HUES48 (cell line): ENCODE results near the gene PINK1.

Experiments
- H3K27ac ChIP-seq: one replicate; pipeline ENCODE4 v1.7.0; 2013; ENCODE audit warnings: low read depth, low read length, inconsistent platforms
- H3K27me3 ChIP-seq: 2 replicates; pipeline ENCODE4 v1.6.1; 2013; ENCODE audit warnings: mild to moderate bottlenecking, low read length; ENCODE audit not compliant: control insufficient read depth, insufficient read depth
- H3K36me3 ChIP-seq: 2 replicates; pipeline ENCODE4 v1.6.1; 2013; ENCODE audit warnings: low read length; ENCODE audit not compliant: control insufficient read depth, insufficient read depth
- H3K4me1 ChIP-seq: 2 replicates; pipeline ENCODE4 v1.6.1; 2013; ENCODE audit warnings: mild to moderate bottlenecking, low read length; ENCODE audit not compliant: control insufficient read depth, insufficient read depth
- H3K4me3 ChIP-seq: 2 replicates; pipeline ENCODE4 v1.5.1; 2013; ENCODE audit warnings: mild to moderate bottlenecking, low read depth, low read length
- H3K9ac ChIP-seq: 2 replicates; pipeline ENCODE4 v1.6.1; 2013; ENCODE audit warnings: mild to moderate bottlenecking, low read depth, low read length, moderate library complexity
- H3K9me3 ChIP-seq: 2 replicates; pipeline ENCODE4 v1.6.1; 2013; ENCODE audit warnings: low read length; ENCODE audit not compliant: control insufficient read depth, insufficient read depth

The PINK1 gene

GRCh38 chr1:20626524-20626923, 6.7 kb upstream of the PINK1 start:
- Histone ChIP-seq H3K4me1 (peaks cover 17% of the 10 kb centered on the region), H3K36me3 (no peaks in the 10 kb centered on the region), H3K9me3 (peaks cover 10% of the 10 kb centered on the region), H3K4me3 (peak overlapping the region; percentile 1; the same call in 1 of the 2 replicates), H3K27ac (no peak overlapping the region), H3K9ac (peak overlapping the region; percentile 24; the same call in 1 of the 2 replicates), H3K27me3 (no peaks in the 10 kb centered on the region)

DNA sequence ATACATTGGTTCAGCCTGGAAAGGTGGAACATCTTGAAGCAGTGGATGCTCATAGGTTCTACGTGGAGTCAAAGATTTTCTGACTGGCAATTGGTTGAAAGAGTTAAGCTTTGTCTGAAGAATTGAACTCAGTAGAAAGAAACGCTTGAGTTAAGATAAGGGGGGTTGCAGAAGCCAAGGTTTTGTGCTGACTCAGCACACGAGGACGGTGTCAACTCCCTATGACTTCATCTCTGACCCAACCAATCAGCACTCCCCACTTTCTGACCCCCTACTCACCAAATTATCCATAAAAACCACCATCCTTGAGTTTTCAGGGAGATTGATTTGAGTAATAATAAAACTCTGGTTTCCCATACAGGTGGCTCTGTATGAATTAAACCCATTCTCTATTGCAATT, 2.5 kb upstream of the PINK1 start:
- Histone ChIP-seq H3K4me3 (no peak overlapping the region), H3K9ac (no peak overlapping the region), H3K4me1 (peaks cover 10% of the 10 kb centered on the region), H3K9me3 (peaks cover 8% of the 10 kb centered on the region), H3K27me3 (peaks cover 3% of the 10 kb centered on the region; the same call in 1 of the 2 replicates), H3K27ac (no peak overlapping the region), H3K36me3 (no peaks in the 10 kb centered on the region)

- Histone ChIP-seq H3K4me1 (no peaks in the 10 kb centered on the region), H3K4me3 (no peak overlapping the region), H3K27ac (no peak overlapping the region), H3K36me3 (no peaks in the 10 kb centered on the region; the same call in 1 of the 2 replicates), H3K9me3 (peaks cover 8% of the 10 kb centered on the region), H3K27me3 (peaks cover 3% of the 10 kb centered on the region; the same call in 1 of the 2 replicates), H3K9ac (no peak overlapping the region)
Measured at GRCh38 chr1:20632386-20632785, 872 bp upstream of the PINK1 start.

- Histone ChIP-seq H3K36me3 (peaks cover 6% of the 10 kb centered on the region; the same call in 1 of the 2 replicates), H3K9ac (peak overlapping the region; percentile 74), H3K27ac (peak overlapping the region; percentile 83), H3K9me3 (peaks cover 3% of the 10 kb centered on the region; the same call in 1 of the 2 replicates), H3K4me3 (peak overlapping the region; percentile 92), H3K4me1 (no peaks in the 10 kb centered on the region), H3K27me3 (peaks cover 3% of the 10 kb centered on the region; the same call in 1 of the 2 replicates)
Measured at GRCh38 chr1:20634065-20634593, 871 bp downstream of the PINK1 start.

- peak overlapping the region; percentile 92 for H3K4me3 ChIP-seq
- H3K36me3 ChIP-seq = peaks cover 6% of the 10 kb centered on the region; the same call in 1 of the 2 replicates
- H3K9ac ChIP-seq = no peak overlapping the region
- no peaks in the 10 kb centered on the region for H3K4me1 ChIP-seq
- no peaks in the 10 kb centered on the region for H3K9me3 ChIP-seq
- peaks cover 3% of the 10 kb centered on the region; the same call in 1 of the 2 replicates for H3K27me3 ChIP-seq
- H3K27ac ChIP-seq = peak overlapping the region; percentile 83
Measured at GRCh38 chr1:20634594-20635084, 1.4 kb downstream of the PINK1 start.

- Histone ChIP-seq H3K27ac (no peak overlapping the region), H3K27me3 (peaks cover 3% of the 10 kb centered on the region; the same call in 1 of the 2 replicates), H3K4me1 (no peaks in the 10 kb centered on the region; the same call in 1 of the 2 replicates), H3K9me3 (no peaks in the 10 kb centered on the region), H3K4me3 (no peak overlapping the region), H3K36me3 (peaks cover 6% of the 10 kb centered on the region; the same call in 1 of the 2 replicates), H3K9ac (no peak overlapping the region)
Measured at GRCh38 chr1:20636785-20637347, 3.6 kb downstream of the PINK1 start.

DNA sequence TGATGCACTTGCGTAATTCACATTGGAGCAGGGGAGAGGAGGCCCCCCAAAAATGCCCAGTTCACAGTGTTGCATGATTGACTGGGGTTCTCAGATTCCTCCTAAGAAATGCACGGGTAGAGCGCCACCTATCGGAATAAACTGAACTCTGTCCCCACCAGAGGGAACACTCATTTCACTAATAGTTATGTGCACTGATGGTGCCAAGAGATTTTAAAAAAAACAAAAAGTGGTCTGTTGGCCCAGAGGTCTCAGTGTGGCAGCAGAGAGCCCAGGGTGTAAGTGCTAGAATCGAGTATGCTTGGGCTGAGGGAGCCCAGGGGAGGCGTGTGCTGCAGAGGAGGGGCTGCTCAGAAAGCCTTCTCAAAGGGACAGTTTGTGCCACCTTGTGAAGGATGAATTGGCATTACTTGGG, 6.9 kb downstream of the PINK1 start:
- Histone ChIP-seq H3K9me3 (no peaks in the 10 kb centered on the region), H3K4me1 (peaks cover 5% of the 10 kb centered on the region)

DNA sequence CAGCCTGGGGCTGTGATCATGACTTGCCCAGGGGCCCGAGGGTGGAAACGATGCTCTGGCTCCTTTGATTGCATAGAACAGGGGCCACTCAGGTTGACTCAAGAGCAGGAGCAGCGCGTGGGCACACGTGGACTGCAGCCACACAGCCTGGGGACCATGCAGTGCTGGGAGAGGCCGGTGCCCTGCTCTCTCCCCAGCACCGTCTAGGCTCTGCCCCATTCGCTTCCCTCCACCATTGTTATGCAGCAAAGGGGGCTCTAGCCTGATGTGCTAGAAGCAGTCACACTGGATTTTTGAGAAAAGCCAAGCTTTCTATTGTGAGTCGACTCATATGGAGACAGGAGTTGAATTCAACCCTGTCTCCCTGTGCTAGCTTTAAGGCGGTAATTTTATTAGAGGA, 8.7 kb downstream of the PINK1 start:
- Histone ChIP-seq H3K9ac (no peak overlapping the region), H3K9me3 (no peaks in the 10 kb centered on the region), H3K4me3 (no peak overlapping the region), H3K4me1 (peaks cover 5% of the 10 kb centered on the region), H3K36me3 (peaks cover 14% of the 10 kb centered on the region; the same call in 1 of the 2 replicates), H3K27me3 (no peaks in the 10 kb centered on the region), H3K27ac (no peak overlapping the region)

More for the DNA sequence above, 6.9 kb downstream of the PINK1 start:
- no peak overlapping the region for H3K27ac ChIP-seq
- peaks cover 14% of the 10 kb centered on the region; the same call in 1 of the 2 replicates for H3K36me3 ChIP-seq
- H3K9ac ChIP-seq = no peak overlapping the region
- H3K27me3 ChIP-seq = no peaks in the 10 kb centered on the region
- no peak overlapping the region for H3K4me3 ChIP-seq

GRCh38 chr1:20643080-20643479, 9.8 kb downstream of the PINK1 start:
- H3K9me3 ChIP-seq = no peaks in the 10 kb centered on the region
- H3K4me1 ChIP-seq = peaks cover 5% of the 10 kb centered on the region
- H3K36me3 ChIP-seq = peaks cover 12% of the 10 kb centered on the region
- H3K4me3 ChIP-seq = no peak overlapping the region
- no peak overlapping the region for H3K9ac ChIP-seq
- H3K27me3 ChIP-seq = no peaks in the 10 kb centered on the region
- no peak overlapping the region for H3K27ac ChIP-seq

DNA sequence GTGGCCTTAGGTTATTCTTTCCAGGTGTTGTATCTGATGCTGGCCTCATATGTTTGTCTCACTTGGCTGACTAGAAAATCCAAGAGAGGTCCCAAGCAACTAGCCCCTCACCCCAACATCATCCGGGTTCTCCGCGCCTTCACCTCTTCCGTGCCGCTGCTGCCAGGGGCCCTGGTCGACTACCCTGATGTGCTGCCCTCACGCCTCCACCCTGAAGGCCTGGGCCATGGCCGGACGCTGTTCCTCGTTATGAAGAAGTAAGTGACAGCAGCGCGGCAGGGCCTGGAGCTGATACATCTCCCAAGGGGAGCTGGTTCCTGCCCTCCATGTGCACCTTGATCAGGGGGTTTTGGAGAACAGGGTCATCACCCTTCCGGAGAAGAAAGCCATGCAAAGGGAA, 11.2 kb downstream of the PINK1 start:
- H3K36me3 ChIP-seq = peaks cover 23% of the 10 kb centered on the region
- H3K27ac ChIP-seq = no peak overlapping the region
- H3K9ac ChIP-seq = no peak overlapping the region
- peaks cover 5% of the 10 kb centered on the region for H3K4me1 ChIP-seq
- no peaks in the 10 kb centered on the region for H3K27me3 ChIP-seq
- H3K9me3 ChIP-seq = no peaks in the 10 kb centered on the region
- H3K4me3 ChIP-seq = no peak overlapping the region

DNA sequence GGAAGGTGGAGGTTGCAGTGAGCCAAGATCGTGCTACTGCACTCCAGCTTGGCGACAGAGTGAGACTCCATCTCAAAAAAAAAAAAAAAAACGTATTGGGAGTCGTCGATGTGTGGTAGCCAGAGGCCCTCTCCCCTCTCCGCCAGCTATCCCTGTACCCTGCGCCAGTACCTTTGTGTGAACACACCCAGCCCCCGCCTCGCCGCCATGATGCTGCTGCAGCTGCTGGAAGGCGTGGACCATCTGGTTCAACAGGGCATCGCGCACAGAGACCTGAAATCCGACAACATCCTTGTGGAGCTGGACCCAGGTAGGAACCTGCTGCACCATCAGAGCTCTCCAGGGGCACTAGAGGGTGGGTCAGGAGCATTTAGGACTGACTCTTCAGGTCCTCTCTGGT, 12.2 kb downstream of the PINK1 start:
- H3K27ac ChIP-seq = no peak overlapping the region
- peaks cover 32% of the 10 kb centered on the region for H3K36me3 ChIP-seq
- no peak overlapping the region for H3K9ac ChIP-seq
- no peaks in the 10 kb centered on the region for H3K9me3 ChIP-seq
- peaks cover 5% of the 10 kb centered on the region for H3K4me1 ChIP-seq
- H3K4me3 ChIP-seq = no peak overlapping the region
- no peaks in the 10 kb centered on the region for H3K27me3 ChIP-seq
